OCI-LY3 (cell line): ENCODE results near the gene TXLNA.

Experiments used
- EZH2phosphoT487 ChIP-seq: fragments of 200-600 bp; shearing (Covaris generic); IDR thresholded peaks from 2 replicates; pipeline ENCODE4 v1.6.1; 2018; ENCODE audit warnings: antibody characterized with exemption, mixed run types, low read depth
- TF ChIP-seq, protein P1 (sequence below): fragments of 200-600, 300-600 bp; sonication (generic); IDR thresholded peaks from 2 replicates; pipeline ENCODE4 v1.5.1; 2014; ENCODE audit warnings: antibody characterized with exemption, low read length, low read depth

- TF ChIP-seq, protein P1, sequence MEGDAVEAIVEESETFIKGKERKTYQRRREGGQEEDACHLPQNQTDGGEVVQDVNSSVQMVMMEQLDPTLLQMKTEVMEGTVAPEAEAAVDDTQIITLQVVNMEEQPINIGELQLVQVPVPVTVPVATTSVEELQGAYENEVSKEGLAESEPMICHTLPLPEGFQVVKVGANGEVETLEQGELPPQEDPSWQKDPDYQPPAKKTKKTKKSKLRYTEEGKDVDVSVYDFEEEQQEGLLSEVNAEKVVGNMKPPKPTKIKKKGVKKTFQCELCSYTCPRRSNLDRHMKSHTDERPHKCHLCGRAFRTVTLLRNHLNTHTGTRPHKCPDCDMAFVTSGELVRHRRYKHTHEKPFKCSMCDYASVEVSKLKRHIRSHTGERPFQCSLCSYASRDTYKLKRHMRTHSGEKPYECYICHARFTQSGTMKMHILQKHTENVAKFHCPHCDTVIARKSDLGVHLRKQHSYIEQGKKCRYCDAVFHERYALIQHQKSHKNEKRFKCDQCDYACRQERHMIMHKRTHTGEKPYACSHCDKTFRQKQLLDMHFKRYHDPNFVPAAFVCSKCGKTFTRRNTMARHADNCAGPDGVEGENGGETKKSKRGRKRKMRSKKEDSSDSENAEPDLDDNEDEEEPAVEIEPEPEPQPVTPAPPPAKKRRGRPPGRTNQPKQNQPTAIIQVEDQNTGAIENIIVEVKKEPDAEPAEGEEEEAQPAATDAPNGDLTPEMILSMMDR: no peak
- TF ChIP-seq EZH2phosphoT487: no peak
Observed at GRCh38 chr1:32195972-32196823, 16.7 kb downstream of the TXLNA start.
